Activated effector memory CD4-positive, alpha-beta T cell treated with Interleukin-2 at 50 U/mL for 16 hours (primary cell): ENCODE results near the gene DUSP7.

Experiments used
- DNase-seq: peaks from one replicate; pipeline ENCODE4 v3.0.0-alpha.2; 2020

The DUSP7 gene

GRCh38 chr3:52023860-52024764, 32.3 kb downstream of the DUSP7 start:
- DNase-seq: no peak

GRCh38 chr3:52023101-52023770, 33.1 kb downstream of the DUSP7 start:
- DNase-seq: no peak

GRCh38 chr3:52022323-52023100, 33.9 kb downstream of the DUSP7 start:
- no peak for DNase-seq

- DNase-seq: no peak
Measured at GRCh38 chr3:52021489-52022268, 34.7 kb downstream of the DUSP7 start.

GRCh38 chr3:52020796-52021195, 35.6 kb downstream of the DUSP7 start:
- no peak for DNase-seq

GRCh38 chr3:52019352-52020080, 36.9 kb downstream of the DUSP7 start:
- no peak for DNase-seq

- DNase-seq: no peak
Measured at GRCh38 chr3:52018319-52019000, 37.9 kb downstream of the DUSP7 start.

GRCh38 chr3:52017586-52017985, 38.8 kb downstream of the DUSP7 start:
- DNase-seq: no peak

- no peak for DNase-seq
Measured at GRCh38 chr3:52015438-52016228, 40.7 kb downstream of the DUSP7 start.

- DNase-seq: no peak
Measured at GRCh38 chr3:52014613-52015012, 41.8 kb downstream of the DUSP7 start.

GRCh38 chr3:52013802-52014598, 42.4 kb downstream of the DUSP7 start:
- DNase-seq: no peak

- DNase-seq: no peak
Measured at GRCh38 chr3:52012699-52013098, 43.7 kb downstream of the DUSP7 start.

GRCh38 chr3:52010431-52010830, 45.9 kb downstream of the DUSP7 start:
- no peak for DNase-seq

- DNase-seq: no peak
Measured at GRCh38 chr3:52007291-52007690, 49.1 kb downstream of the DUSP7 start.

GRCh38 chr3:52006820-52007133, 49.6 kb downstream of the DUSP7 start:
- DNase-seq: no peak

- no peak for DNase-seq
Measured at GRCh38 chr3:52006017-52006819, 50.2 kb downstream of the DUSP7 start.

GRCh38 chr3:52005571-52005986, 50.8 kb downstream of the DUSP7 start:
- no peak for DNase-seq

- no peak for DNase-seq
Measured at GRCh38 chr3:52004906-52005395, 51.4 kb downstream of the DUSP7 start.
